WTC11 (cell line): Measurements from ENCODE around the gene C22orf23.

Source experiments
- FOXJ3 ChIP-seq: sonication (generic); formaldehyde crosslinking; IDR thresholded peaks from 2 replicates; pipeline ENCODE4 v1.9.0; 2021; ENCODE audit warnings: missing genetic modification reagents, mild to moderate bottlenecking, borderline replicate concordance
- RELA ChIP-seq: sonication (generic); formaldehyde crosslinking; IDR thresholded peaks from 2 replicates; pipeline ENCODE4 v1.8.1; 2022; ENCODE audit warnings: missing genetic modification reagents, mild to moderate bottlenecking, borderline replicate concordance
- SP1 ChIP-seq: sonication (generic); formaldehyde crosslinking; conservative IDR thresholded peaks from 2 replicates; pipeline ENCODE4 v1.8.1; 2022; ENCODE audit warnings: missing genetic modification reagents
- TEAD4 ChIP-seq: sonication (generic); formaldehyde crosslinking; IDR thresholded peaks from 2 replicates; pipeline ENCODE4 v1.8.0; 2022; ENCODE audit warnings: mild to moderate bottlenecking, missing genetic modification reagents
- TF ChIP-seq, protein P1 (sequence below): fragments of 200-600 bp; IDR thresholded peaks from 2 replicates; pipeline ENCODE4 v1.8.0; 2022; ENCODE audit warnings: antibody characterized with exemption

DNA sequence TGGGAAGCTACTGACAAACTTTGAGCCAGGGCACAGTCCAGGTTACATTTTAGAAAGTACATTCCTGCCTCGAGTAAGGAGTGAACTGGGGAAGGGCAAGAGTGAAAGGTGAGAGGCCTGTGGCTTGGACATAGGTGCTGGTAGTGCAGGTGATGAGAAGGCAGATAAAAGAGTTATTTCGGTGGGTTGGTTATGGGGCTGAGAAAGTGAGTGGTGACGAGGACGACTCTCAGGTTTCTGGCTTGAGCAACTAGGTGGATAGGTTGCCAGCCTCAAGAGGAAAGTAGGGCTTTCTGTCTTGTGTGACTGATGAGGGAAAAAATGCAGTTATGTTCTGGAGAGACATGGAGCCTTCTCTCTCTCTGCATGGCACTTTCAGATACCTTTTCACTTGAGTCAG is 3.8 kb upstream of the C22orf23 start:
- TF ChIP-seq, protein P1, sequence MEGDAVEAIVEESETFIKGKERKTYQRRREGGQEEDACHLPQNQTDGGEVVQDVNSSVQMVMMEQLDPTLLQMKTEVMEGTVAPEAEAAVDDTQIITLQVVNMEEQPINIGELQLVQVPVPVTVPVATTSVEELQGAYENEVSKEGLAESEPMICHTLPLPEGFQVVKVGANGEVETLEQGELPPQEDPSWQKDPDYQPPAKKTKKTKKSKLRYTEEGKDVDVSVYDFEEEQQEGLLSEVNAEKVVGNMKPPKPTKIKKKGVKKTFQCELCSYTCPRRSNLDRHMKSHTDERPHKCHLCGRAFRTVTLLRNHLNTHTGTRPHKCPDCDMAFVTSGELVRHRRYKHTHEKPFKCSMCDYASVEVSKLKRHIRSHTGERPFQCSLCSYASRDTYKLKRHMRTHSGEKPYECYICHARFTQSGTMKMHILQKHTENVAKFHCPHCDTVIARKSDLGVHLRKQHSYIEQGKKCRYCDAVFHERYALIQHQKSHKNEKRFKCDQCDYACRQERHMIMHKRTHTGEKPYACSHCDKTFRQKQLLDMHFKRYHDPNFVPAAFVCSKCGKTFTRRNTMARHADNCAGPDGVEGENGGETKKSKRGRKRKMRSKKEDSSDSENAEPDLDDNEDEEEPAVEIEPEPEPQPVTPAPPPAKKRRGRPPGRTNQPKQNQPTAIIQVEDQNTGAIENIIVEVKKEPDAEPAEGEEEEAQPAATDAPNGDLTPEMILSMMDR: no peak
- no peak for TF ChIP-seq FOXJ3 (CRISPR knock-in tag)
- no peak for TF ChIP-seq RELA (CRISPR knock-in tag)
- TF ChIP-seq SP1 (CRISPR knock-in tag): no peak
- no peak for TF ChIP-seq TEAD4 (CRISPR knock-in tag)
